HepG2 (cell line): Measurements from ENCODE around the gene CAMSAP1. TPM values are rescaled to one million over a fixed set of nuclear protein-coding genes. Genes with fewer than 3 reads are reported as not detected.

ENCODE experiments used
- ATF7-NPFF ChIP-seq: sonication (generic); formaldehyde crosslinking; IDR thresholded peaks from 2 replicates; pipeline ENCODE4 v1.8.1; 2023; ENCODE audit warnings: mild to moderate bottlenecking, low read depth, missing genetic modification reagents, moderate library complexity
- GABPB1 ChIP-seq: IDR thresholded peaks from 2 replicates; pipeline ENCODE4 v1.6.1; 2016; ENCODE audit warnings: mild to moderate bottlenecking, missing genetic modification reagents, moderate library complexity, missing compliant biosample characterization
- KLF6 ChIP-seq: IDR thresholded peaks from 2 replicates; pipeline ENCODE4 v1.8.0; 2016; ENCODE audit warnings: missing biosample characterization, missing genetic modification reagents
- NR2C2 ChIP-seq: sonication (generic); formaldehyde crosslinking; IDR thresholded peaks from 2 replicates; pipeline ENCODE4 v1.4.0; 2020; ENCODE audit warnings: missing genetic modification reagents, mild to moderate bottlenecking, moderate library complexity, borderline replicate concordance
- PAXIP1 ChIP-seq: sonication (generic); formaldehyde crosslinking; conservative IDR thresholded peaks from 2 replicates; pipeline ENCODE4 v1.4.0; 2020; ENCODE audit warnings: mild to moderate bottlenecking, missing genetic modification reagents, moderate library complexity
- SKI ChIP-seq: fragments of 450-650 bp; IDR thresholded peaks from one replicate; pipeline ENCODE4 v1.6.1; 2018; ENCODE audit warnings: mild to moderate bottlenecking; ENCODE audit not compliant: partially characterized antibody
- SOX5 ChIP-seq: IDR thresholded peaks from 2 replicates; pipeline ENCODE4 v1.6.1; 2016; ENCODE audit warnings: borderline replicate concordance
- TAF1 ChIP-seq: sonication (generic); formaldehyde crosslinking; IDR thresholded peaks from 2 replicates; pipeline ENCODE4 v1.4.0; 2020; ENCODE audit warnings: missing genetic modification reagents
- YEATS4 ChIP-seq: sonication (generic); formaldehyde crosslinking; IDR thresholded peaks from 2 replicates; pipeline ENCODE4 v1.4.0; 2020; ENCODE audit warnings: missing genetic modification reagents, borderline replicate concordance
- ZNF580 ChIP-seq: IDR thresholded peaks from 2 replicates; pipeline ENCODE4 v1.6.1; 2016; ENCODE audit warnings: low read depth, borderline replicate concordance
- ZNF639 ChIP-seq: conservative IDR thresholded peaks from 2 replicates; pipeline ENCODE4 v1.6.1; 2018; ENCODE audit warnings: missing genetic modification reagents
- ZNF839 ChIP-seq: sonication (generic); formaldehyde crosslinking; IDR thresholded peaks from 2 replicates; pipeline ENCODE4 v1.4.0; 2020; ENCODE audit warnings: missing genetic modification reagents, mild to moderate bottlenecking, borderline replicate concordance
- polyA plus RNA-seq, 8 experiments: library from polyadenylated mRNA; depleted of rRNA in 3 of 8; stranded (reverse) in 7 of 8; unstranded in 1 of 8; fragments of >200 nt; fragmentation: Illumina TruSeq in 4 of 8; extraction: Trizol in 4 of 8; gene quantifications; 2 replicates each; pipeline versions ENCODE4 v1.2.1 to v1.2.3, GENCODE V29; 2011 to 2016; ENCODE audit warnings: low read depth in 4 of 8, missing spikeins in 1 of 8, mixed read lengths in 1 of 8; ENCODE audit not compliant: insufficient read depth in 1 of 8
- total RNA-seq, 5 experiments: library from RNA; depleted of rRNA; stranded (reverse); fragments of >200 nt; fragmentation: Illumina TruSeq; extraction: Trizol; gene quantifications; 2 replicates each; pipeline ENCODE4 v1.2.3, GENCODE V29; 2016; ENCODE audit warnings: low read depth in 1 of 5
- TF ChIP-seq, protein P1 (sequence below): sonication (generic); formaldehyde crosslinking; IDR thresholded peaks from 2 replicates; pipeline ENCODE4 v1.4.0; 2020; ENCODE audit warnings: missing genetic modification reagents
- TF ChIP-seq, protein P2 (sequence below): sonication (generic); formaldehyde crosslinking; IDR thresholded peaks from 2 replicates; pipeline ENCODE4 v1.5.1; 2020; ENCODE audit warnings: mild to moderate bottlenecking, missing genetic modification reagents, moderate library complexity
- TF ChIP-seq, protein P3 (sequence below): sonication (generic); formaldehyde crosslinking; IDR thresholded peaks from 2 replicates; pipeline ENCODE4 v1.5.1; 2020; ENCODE audit warnings: missing genetic modification reagents, mild to moderate bottlenecking, borderline replicate concordance

Gene CAMSAP1
- total and polyA plus RNA-seq, 2 of the 13 experiments (the other 11 are each of a cell fraction or from before 2014, with no cell fraction given), result 3.8 to 12.4 TPM

- TF ChIP-seq, protein P1, sequence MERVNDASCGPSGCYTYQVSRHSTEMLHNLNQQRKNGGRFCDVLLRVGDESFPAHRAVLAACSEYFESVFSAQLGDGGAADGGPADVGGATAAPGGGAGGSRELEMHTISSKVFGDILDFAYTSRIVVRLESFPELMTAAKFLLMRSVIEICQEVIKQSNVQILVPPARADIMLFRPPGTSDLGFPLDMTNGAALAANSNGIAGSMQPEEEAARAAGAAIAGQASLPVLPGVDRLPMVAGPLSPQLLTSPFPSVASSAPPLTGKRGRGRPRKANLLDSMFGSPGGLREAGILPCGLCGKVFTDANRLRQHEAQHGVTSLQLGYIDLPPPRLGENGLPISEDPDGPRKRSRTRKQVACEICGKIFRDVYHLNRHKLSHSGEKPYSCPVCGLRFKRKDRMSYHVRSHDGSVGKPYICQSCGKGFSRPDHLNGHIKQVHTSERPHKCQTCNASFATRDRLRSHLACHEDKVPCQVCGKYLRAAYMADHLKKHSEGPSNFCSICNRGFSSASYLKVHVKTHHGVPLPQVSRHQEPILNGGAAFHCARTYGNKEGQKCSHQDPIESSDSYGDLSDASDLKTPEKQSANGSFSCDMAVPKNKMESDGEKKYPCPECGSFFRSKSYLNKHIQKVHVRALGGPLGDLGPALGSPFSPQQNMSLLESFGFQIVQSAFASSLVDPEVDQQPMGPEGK (CRISPR knock-in tag), result 0 out of 2 replicates have a peak, but pooled peaks have one; percentile 2
- TF ChIP-seq ATF7-NPFF (CRISPR knock-in tag) (0 out of 2 replicates have a peak, but pooled peaks have one; percentile 22), ZNF580 (CRISPR knock-in tag) (peak; percentile 40; the same call in 1 of the 2 replicates), TAF1 (peak; percentile 69), PAXIP1 (CRISPR knock-in tag) (0 out of 2 replicates have a peak, but pooled peaks have one; percentile 16), YEATS4 (CRISPR knock-in tag) (peak; percentile 77), ZNF639 (CRISPR knock-in tag) (peak; percentile 27), SKI (peak; percentile 51), NR2C2 (peak; percentile 31; the same call in 1 of the 2 replicates), SOX5 (CRISPR knock-in tag) (no peak), ZNF839 (CRISPR knock-in tag) (no peak), KLF6 (CRISPR knock-in tag) (0 out of 2 replicates have a peak, but pooled peaks have one; percentile 60), GABPB1 (peak; percentile 43; the same call in 1 of the 2 replicates)
- TF ChIP-seq, protein P2, sequence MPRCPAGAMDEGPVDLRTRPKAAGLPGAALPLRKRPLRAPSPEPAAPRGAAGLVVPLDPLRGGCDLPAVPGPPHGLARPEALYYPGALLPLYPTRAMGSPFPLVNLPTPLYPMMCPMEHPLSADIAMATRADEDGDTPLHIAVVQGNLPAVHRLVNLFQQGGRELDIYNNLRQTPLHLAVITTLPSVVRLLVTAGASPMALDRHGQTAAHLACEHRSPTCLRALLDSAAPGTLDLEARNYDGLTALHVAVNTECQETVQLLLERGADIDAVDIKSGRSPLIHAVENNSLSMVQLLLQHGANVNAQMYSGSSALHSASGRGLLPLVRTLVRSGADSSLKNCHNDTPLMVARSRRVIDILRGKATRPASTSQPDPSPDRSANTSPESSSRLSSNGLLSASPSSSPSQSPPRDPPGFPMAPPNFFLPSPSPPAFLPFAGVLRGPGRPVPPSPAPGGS (CRISPR knock-in tag), result 0 out of 2 replicates have a peak, but pooled peaks have one; percentile 30
- TF ChIP-seq, protein P3, sequence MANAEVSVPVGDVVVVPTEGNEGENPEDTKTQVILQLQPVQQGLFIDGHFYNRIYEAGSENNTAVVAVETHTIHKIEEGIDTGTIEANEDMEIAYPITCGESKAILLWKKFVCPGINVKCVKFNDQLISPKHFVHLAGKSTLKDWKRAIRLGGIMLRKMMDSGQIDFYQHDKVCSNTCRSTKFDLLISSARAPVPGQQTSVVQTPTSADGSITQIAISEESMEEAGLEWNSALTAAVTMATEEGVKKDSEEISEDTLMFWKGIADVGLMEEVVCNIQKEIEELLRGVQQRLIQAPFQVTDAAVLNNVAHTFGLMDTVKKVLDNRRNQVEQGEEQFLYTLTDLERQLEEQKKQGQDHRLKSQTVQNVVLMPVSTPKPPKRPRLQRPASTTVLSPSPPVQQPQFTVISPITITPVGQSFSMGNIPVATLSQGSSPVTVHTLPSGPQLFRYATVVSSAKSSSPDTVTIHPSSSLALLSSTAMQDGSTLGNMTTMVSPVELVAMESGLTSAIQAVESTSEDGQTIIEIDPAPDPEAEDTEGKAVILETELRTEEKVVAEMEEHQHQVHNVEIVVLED (CRISPR knock-in tag), result peak; percentile 45; the same call in 1 of the 2 replicates
Observed at GRCh38 chr9:135907431-135908092, at the start of gene CAMSAP1 (continued).
